NCI-H187 (cell line): Measurements from ENCODE around the gene FLYWCH1.

Experiments used
- DNase-seq, 2 experiments: peaks; one replicate each; lab custom pipeline; 2025; lab: John Stamatoyannopoulos, UW

FLYWCH1 gene

DNA sequence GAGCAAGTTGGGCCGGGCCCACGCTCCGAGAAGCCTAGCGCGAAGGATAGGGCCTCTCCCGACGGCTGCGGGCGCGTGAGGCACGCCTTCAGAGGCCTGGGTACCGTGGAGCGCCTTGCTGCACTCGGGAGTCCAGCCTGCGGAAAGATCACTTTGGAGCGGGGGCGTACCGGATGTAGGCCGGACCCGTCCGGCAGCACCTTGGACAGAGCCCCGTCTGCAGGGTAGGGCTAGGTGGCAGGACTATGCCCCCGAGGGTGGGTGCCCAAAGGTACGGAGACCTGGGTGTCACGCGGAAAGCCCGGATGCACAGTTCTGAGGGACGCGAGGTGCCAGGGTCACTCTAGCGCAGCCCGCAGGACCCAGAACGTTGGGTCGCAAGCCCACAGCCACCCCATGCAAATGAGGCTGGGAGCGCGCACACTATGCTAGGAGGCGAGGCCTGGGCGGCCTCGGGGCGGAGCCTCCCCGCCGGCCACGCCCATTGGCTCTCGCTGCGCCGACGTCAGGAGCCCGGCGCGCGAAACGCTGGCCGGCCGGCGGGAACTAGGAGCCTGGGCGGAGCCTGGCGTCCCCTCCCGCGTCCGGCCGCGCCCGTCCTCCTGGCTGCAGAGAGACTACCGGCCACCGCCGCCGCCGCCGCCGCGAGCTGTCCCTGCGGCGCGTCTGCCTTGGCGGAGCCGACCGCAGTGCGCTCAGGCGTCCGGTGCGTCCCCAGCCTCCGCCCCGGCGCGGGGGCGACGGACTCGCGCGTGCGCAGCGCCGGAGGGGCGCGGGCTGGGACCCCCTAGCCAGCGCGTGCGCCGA, 57.2 kb downstream of the FLYWCH1 start, which contains the start of gene PAQR4:
Gene PAQR4 (plus strand): TSS at position 611 of the 807 bp plus-strand sequence. CDS start 327 bp downstream, outside the sequence.
- DNase-seq = peak; percentile 92 to 95

DNA sequence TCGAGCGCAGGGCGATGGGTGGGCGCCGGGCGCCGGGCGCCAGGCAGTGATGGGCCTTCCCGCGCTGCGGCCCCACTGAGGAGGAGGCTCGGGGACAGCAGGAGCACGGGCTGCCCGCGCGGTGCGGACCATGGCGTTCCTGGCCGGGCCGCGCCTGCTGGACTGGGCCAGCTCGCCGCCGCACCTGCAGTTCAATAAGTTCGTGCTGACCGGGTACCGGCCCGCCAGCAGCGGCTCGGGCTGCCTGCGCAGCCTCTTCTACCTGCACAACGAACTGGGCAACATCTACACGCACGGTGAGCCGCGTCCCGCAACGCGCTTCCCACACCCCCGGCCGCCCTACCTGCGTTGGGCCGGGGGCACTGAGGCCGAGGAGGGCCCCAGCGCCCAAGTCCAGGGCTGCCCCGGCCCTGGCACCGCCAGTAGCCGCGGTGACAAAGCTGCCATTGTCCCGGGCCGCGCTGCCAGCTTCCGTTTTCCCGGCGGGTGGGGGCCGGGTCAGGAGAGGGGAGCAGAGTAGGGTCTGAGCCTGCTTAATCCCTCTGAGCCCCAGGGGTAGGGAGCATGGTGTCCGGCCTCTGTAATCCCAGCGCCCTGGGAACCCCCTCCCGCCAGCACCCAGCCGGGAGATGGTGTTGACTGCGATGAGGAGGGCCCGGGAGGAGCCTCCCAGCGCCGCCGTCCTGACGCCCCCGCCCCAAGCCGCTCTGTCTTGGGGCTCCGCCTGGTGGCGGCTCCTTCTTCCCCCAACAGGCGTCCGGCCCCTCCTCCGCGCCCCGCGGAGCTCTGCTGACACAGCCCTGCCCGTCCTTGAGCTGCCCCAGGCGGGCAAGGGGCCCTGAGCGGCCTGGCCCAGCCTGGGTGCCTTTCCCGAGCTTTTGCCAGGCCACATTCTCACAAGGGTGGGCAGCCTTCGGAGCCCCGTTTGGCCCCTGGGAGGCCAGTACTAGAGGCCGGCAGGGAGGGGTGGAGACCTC, 58.1 kb downstream of the FLYWCH1 start:
- peak; percentile 39 to 67 for DNase-seq

DNA sequence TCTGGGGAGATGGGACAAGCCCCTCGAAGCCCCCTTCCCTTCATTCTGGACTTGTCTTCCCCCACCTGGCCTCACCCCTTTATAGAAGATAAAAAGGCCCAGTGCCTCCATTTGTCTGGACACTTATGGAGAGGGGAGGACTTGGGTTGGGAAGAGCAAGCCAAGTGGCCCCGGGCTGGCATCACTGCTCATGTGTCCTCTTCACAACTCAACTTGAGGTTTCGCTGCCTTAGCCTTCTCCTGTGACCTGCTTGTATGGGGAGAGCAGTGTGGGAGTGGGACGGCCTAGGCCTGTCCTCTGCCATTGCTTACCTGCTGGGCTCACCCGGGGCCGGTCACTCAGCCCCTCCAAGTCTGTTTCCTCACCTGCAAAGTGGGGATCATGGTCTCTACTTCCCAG, 58.8 kb downstream of the FLYWCH1 start:
- no peak for DNase-seq

DNA sequence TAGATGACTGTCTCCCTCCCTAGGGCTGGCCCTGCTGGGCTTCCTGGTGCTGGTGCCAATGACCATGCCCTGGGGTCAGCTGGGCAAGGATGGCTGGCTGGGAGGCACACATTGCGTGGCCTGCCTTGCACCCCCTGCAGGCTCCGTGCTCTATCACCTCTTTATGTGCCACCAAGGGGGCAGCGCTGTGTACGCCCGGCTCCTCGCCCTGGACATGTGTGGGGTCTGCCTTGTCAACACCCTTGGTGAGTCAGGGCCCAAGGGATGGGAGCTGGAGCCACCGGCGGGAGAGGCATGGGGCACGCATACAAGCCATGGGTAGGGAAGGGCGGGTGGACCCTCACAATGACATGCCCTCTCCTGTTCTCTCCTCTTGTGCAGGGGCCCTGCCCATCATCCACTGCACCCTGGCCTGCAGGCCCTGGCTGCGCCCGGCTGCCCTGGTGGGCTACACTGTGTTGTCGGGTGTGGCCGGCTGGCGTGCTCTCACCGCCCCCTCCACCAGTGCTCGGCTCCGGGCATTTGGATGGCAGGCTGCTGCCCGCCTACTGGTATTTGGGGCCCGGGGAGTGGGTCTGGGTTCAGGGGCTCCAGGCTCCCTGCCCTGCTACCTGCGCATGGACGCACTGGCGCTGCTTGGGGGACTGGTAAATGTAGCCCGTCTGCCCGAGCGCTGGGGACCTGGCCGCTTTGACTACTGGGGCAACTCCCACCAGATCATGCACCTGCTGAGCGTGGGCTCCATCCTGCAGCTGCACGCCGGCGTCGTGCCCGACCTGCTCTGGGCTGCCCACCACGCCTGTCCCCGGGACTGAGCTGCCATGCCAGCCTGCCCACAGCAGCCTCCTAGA, 59.6 kb downstream of the FLYWCH1 start:
- DNase-seq = no peak

DNA sequence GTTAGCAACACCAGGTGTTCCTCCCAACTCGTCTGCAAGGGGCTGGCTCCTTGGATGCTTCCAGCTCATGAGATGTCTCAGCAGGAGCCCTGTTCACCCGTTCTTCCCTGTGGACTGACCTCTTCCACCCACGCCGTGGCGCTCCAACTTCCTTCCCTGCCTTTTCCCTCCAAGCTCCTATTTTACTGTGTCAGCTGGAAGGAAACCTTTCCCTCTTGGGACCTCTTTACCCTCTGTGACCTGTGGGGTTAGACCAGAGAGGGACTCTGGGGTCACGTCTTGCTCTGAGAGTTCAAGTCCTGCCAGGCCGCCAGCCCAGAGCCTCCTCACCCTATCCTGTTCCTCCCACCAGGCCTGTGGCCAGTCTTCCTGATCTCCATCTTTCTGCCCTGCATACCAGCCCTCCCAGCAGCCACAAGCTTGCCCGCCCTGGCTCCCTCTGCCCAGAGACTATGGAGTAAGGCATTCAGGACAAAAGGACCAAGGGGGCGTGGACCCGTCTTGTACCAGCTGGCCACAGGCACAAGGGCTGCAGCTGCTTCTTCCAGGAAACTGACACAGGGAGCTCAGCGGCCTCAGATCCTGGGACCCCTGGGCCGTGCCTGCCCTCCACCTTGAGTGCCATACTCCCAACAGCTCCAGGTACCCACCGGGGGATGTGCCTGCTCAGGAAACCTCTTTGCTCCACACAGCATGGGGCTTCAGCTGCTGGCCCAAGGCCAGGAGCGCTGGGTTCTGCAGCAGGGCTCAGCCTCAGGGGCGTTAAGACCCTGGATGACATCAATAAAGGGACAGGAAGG, 60.5 kb downstream of the FLYWCH1 start:
- DNase-seq = no peak

DNA sequence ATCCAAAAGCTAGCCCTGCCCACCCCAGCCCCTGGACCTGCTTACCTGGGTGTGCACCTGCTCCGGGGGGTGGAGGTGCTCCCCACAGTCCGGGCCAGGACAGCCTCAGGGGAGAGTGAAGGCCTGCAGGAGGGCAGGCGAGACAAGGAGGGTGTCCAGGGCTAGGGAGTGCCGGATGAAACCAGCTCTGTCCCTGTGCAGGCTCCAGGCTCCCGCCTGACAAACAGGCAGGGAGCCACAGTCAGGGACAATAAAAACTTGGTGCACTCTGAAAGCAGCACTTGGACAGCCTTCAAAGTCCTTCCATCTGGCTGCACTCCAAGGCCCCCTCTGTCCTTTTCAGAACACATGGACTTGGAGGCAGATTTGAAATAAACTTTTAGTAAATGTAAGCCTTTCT, 61.4 kb downstream of the FLYWCH1 start:
- no peak for DNase-seq

DNA sequence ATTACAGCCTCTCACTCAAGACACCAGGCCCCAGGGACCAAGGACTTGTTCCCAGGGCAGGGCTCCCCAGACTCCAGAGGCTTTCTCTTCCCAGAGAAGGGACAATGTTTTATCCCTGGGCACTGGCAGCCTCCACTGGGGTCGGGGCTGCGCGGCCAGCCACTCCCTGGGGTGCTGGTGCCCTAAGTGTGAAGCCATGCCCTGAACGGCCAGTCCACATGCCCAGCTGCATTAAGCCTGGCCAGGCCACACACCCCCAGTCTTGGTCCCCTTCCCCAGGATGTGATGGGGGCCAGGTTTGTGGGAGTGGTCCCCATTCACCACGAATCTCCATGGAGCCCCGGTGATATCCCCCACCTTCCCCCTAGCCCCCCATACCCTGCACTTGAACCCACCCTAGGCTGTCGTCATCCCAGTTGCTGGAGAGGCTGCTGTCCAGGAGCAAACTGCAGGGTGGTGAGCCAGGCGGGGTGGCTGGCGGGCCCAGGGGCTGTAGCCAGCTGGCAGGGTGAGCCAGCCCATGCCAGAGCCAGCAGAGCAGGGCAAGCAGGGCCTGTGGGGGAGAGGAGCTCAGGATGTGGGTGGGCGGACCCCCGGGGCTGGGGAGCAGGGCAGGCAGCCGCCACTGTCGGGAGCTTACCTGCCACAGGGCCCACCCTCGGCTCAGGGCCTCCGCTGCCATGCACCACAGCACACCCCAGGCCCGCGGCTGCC, 62.0 kb downstream of the FLYWCH1 start:
- DNase-seq = no peak

DNA sequence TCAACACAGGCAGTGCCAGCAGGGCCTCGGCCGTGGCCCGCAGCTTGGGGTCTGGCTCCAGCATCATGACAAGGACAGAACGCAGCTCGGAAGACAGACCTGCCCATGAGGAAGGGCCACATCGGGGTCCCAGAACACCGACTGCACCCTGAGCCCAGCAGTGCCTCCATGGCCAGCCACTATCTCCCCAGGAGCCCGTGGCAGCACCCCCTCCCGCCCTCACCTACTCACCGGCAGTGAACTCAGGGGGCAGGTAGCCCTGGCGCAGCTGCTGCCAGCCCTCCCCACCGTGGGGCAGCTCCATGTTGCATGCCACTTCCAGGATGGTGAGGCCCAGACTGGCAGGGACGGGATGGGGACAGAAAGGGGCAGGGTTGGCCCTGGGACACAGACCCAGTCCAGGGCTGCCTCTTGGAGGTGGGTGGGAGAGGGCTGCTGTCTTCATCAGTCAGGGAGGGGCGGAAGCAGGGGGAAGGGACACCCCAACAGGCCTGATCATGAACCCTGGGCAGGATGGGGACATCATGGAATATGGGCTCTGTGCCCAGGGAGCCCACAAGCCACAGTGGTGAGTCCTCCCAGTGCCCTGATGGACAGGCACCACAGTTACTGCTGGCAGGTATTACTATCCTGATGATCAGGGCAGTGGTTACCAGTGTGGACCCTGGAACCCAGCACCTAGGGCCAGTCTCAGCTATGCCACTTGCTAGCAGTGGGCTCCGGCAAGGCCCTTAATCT, 62.8 kb downstream of the FLYWCH1 start:
- no peak for DNase-seq

DNA sequence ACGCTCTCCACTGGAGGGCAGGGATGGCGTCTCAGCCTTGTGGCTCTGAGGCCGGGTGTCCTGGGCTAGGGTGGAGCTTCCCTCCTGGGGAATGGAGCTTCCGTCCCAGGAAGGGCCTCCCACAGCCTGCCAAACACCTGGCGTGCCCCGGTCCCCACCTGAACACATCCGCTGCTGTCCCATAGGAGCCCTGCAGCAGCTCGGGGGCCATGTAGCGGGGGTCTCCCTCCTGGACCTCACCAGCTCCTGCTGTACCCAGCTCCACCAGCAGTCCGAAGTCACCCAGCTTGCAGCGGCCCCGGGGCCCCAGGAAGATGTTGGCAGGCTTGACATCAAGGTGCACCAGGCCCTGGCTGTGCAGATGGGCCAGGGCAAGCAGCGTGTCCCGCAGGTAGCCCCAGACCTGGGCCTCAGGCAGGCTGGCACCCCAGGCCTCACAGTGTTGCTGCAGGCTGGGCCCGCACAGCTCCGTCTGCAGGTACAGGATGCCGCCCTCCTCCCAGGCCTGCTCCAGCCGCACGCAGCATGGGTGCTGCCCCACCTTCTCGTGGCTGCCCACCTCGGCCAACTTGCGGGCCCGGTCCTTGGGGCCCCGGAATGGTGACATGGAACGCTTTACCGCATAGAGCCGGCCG, 63.5 kb downstream of the FLYWCH1 start:
- DNase-seq = no peak

DNA sequence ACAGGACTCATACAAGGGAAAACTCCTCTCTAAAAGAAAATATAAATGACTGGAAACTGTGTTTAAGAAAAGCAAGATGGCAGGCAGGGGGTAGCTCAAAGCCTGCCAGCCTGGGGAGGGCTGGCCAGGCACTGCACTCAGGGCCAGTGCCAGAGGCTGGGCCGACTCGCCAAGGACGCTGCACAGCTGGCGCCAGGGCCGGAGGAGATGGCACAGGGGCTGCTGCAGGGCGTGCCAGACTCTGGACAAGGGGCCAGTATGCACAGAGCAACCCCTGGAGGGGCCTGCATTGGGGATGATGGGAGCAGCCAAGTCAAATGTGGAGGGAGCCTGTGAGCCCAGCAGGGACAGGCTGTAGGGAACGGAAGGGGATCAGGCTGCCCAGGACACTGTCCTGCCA, 64.5 kb downstream of the FLYWCH1 start:
- DNase-seq = no peak

DNA sequence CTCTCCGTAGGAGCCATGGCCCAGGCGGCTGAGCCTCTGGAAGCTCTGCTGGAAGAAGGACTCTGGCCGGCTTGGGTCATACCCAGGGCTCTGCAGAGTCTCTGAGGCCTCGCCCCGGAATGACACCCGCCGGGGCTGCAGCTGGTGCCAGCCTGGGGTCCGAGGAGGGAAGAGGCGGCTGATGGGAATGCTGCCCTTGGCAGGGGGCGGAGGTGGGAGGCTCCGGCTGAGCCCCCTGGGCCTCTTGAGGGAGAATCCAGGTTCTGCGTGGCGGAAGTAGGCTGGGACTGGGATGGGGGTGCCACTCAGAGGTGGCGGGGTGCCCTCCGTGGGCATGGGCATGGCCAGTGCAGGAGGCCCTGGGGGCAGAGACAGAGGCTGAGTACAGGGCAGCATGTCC, 64.9 kb downstream of the FLYWCH1 start:
- DNase-seq = no peak

DNA sequence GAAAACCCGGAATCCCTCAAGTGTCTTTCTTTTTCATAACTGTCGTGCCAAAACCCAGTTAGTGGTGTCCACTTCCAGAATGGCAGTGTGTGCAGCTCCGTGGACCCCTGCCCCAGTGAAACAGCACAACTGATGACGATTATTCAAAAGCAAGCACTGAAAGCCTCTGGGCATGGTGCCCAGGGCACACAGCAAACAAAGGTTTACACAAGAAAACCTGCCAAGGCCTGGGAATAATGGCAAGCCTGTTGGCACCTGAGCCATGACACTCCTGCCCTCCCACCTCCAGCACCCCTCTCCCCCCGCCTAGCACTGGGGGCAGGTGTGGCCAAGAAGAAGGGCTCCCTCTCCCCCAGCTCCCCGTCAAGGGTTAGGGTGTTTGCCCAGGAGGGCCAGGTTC, 65.7 kb downstream of the FLYWCH1 start:
- no peak for DNase-seq

DNA sequence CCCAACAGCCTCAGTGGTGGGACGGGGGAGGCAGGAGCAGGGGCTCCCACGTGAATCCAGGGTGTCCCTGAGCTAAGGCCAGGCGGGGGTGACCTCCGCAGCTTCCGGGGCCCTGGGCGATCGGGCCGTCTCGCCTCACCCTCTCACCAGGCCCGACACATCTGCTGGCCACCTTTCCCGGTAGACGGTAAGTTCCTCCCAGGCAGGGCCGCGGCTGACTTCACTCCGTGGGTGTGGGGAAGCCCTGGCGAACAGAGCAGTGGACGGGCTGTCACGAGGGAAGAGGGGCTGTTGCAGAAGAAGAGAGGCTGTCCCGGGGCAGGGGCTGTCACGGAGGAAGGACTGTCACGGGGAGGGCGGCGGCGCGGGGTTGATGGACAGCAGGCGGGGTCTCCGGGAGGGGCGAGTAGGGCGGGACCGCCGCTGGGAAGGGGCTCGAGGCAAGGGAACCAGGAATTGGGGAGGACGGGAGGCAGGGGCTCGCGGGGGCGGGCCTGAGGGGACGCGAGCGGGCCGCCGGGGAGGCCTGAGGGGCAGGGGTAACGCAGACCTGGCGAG, 68.0 kb downstream of the FLYWCH1 start:
- no peak for DNase-seq

DNA sequence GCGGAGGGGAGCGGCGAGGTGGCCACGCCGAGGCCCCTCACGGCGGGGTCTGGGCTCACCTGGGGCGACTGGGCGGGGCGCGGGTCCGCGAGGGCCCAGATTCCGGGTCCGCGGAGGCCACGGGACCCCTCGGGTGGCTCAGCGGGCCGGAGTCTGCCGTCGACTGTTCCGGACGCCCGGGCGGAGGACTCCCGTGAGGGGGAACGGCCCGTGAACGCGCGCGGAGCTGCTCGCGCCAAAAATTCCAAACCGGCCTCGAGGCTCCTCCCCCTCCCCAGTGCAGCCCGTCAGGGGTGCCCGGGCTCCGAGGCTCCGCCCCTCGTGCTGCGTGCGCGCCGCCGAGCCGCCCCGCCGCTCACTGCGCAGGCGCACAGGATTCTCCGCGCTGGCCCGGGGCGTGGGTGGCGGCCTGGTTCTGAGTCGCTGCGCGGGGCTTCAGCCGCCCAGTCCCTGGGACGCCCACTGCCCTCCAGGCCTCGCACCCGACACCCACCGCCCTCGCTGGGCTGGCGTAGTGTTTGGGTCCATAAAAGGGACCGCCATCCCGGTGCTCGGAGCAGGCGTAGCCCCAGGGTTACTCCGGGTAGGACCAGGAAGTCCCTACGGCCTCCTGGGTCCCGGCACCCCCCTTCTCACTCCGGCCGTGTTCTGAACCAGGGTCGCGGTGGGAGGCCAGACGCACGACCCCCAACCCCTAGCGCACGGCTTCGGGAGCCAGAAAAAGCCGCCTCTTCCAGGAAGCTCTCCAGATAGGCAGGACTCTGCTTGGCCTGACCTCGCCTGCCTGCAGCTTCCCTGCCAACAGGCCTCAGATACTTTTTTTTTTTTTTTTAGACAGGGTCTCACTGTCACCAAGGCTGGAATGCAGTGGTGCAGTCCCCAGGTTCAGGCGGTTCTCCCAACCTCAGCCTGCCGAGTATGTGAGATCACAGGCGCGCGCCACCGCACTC, 68.8 kb downstream of the FLYWCH1 start, which contains the start of gene PKMYT1:
Gene PKMYT1 (minus strand): TSS at position 220 of the 950 bp plus-strand sequence. CDS start 789 bp downstream, outside the sequence.
- DNase-seq = peak; percentile 89 to 95

DNA sequence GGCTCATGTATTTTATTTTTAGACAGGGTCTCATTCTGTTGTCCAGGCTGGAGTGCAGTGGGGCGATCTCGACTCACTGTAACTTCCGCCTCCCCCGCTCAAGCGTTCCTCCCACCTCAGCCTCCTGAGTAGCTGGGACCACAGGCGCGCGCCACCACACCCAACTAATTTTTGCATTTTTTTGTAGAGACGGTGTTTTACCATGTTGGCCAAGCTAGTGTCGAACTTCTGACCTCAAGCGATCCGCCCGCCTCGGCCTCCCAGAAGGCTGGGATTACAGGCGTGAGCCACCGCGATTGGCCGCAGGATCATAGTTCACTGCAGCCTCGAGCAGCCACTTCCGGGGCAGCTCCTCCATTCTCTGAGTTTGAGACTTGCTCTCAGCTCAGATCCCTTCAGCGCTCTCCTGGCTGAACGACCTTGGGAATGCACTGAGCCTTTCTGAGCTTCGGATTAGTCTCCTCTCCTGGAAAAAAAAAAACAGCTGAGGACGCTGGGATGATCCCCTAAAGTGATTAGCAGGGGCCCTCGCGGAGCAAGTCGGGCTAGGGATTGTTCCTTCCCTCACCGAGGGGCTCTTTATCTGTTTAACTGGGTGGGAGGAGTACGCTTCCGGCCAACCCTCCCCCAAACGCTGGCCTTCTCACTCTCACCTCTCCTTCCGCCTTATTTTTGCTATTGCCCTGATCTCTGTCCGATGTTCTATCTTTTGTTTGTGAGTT, 69.6 kb downstream of the FLYWCH1 start:
- DNase-seq = no peak

DNA sequence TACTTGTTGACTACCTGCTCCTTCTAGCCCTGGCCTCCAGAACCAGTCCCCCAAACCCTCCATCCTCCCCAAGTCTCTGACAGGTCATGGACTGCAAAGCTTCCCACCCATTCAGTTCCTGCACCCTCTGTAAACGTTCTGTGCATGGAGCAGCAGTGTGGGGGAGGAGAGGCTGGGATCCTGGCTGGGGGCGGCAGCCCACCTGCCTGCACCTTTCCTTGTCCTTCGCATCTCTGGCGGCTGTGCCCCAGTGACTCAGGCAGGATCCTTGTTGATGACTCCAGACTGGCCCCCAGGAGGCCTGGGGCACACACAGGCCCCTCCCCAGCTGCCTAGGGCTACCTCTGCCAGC, 70.1 kb downstream of the FLYWCH1 start:
- no peak for DNase-seq

DNA sequence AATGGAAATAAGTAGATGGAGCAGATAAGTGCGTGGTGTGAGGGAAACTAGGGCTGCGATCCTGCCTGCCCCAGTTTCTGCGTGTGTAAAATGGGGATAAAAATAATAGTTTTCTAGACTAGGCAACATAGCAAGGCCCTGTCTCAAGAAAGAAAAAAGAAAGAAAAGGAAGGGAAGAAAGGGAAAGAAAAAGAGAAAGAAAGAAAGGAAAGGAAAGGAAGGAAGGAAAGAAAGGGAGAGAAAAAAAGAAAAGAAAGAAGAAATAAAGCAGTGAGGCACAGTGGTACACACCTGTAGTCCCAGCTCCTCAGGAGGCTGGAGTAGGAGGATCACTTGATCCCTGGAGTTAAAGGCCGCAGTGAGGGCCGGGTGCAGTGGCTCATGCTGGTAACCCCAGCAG, 70.7 kb downstream of the FLYWCH1 start:
- no peak for DNase-seq
